Mammary epithelial cell (primary cell): Measurements from ENCODE around the gene TRMT1.

Experiments used
- CTCF ChIP-seq, 2 donors: IDR thresholded peaks in 1 of 2; conservative IDR thresholded peaks in 1 of 2; 2 replicates each; pipeline ENCODE4 v1.5.1; 2011 to 2012; ENCODE audit warnings: inconsistent platforms in 2 of 2, low read length in 2 of 2, mild to moderate bottlenecking in 2 of 2, control low read depth in 1 of 2, low read depth in 1 of 2; ENCODE audit not compliant: insufficient read depth in 1 of 2; ENCODE audit errors: extremely low read depth in 1 of 2
- EZH2 ChIP-seq: IDR thresholded peaks from 2 replicates; pipeline ENCODE4 v1.6.1; 2012; ENCODE audit warnings: low read length, inconsistent platforms, borderline replicate concordance

GRCh38 chr19:13078897-13079541 is 37.5 kb downstream of the TRMT1 start:
- TF ChIP-seq CTCF (conservative IDR thresholded peaks at IDR 0.05 in 1 of 2, IDR thresholded peaks at IDR 0.05 in 1 of 2; ENCODE audit: extremely low read depth in 1 of 2, insufficient read depth in 1 of 2, low read depth in 1 of 2, low read length in 2 of 2) (no peak), EZH2 (no peak)
